NOMO-1 treated with DMSO at 0.1 percent for 48 hours (cell line): ENCODE measurements around the gene DUXB.

Experiments
- DNase-seq: peaks from one replicate; lab custom pipeline; 2025; ENCODE audit not compliant: unreplicated experiment; lab: John Stamatoyannopoulos, UW

Gene DUXB

DNA sequence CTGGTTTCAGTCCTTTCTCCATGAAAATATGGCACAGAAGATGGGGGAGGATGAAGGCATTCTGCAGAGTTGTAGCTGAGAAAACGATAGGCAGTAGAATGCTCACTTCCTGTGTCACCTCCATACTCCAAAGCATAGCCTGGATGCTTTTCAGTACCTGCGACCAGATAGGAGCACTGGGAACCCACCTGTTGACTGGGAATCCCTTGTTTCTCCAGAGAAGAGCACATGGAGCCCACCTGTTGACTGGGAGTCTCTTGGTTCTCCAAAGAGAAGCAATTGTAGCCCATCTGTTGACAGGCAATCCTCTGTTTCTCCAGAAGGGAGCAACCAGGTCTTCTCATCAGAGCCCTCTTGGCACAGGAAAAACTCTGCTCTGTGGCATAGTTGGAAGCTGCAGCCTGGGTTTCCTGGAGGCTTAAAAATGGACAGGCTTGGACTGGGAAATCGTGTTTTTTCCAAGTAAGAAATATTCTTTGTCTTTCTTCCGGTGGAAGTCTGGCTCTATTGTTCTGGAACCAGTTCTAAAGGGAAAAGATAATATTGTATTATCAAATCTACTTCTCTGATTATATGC is 40.4 kb downstream of the DUXB start:
- no peak for DNase-seq

DNA sequence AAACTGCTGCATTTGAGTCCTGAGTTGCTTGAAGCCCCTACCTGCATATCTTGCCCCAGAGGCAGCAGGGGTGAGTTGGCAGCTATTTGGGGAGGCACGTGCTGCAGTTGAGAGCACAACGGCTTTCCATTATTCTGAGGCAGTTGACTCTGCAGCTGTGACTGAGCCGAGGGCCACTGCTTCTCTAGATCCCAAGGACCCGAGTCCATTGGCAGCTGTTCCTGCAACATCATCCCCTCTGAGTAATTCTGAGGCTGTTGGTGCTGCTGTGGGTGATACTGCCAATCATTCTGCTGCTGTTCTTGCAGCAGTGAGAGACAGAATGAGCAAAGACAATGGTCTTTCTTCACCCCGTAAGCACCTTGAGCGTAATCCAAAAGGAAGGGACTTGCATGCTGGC is 40.9 kb downstream of the DUXB start:
- no peak for DNase-seq

DNA sequence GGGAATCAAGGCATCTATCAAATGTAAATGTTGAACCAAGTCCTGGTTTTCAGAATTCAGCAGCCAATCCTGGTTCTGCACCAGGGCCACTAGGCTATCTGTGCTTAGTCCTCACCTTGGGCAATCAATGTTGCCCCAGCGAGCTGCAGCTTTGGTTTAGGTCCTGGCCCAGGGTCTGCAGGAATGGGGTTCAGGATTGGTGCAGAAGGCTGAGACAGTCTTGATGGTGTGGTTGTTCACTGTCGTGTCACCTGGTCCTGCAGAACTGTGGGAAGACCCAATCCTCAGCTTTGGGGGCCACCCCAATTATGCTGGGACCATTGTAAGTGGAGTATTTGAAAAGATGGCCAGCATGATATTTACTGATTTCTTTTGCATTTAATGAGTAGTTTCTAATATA is 43.1 kb downstream of the DUXB start:
- no peak for DNase-seq

DNA sequence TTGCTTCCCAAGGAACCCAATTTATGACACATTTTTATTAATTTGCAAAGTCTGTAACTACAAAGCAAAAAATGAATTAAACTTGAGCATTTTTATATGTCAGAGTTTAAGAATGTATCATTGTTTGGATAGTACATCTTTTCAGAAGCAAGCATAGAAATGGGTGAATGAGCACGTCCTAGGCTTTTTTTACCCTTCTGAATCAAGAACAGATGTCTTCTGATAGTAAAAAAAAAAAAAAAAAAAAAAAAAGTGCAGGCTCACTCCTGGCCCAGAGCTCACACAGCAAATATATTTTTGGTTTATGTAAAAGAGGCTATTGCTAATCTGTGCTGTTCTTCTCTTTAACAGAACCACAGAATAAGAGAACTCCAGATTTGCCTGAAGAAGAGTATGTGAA is 47.3 kb downstream of the DUXB start:
- DNase-seq = no peak

DNA sequence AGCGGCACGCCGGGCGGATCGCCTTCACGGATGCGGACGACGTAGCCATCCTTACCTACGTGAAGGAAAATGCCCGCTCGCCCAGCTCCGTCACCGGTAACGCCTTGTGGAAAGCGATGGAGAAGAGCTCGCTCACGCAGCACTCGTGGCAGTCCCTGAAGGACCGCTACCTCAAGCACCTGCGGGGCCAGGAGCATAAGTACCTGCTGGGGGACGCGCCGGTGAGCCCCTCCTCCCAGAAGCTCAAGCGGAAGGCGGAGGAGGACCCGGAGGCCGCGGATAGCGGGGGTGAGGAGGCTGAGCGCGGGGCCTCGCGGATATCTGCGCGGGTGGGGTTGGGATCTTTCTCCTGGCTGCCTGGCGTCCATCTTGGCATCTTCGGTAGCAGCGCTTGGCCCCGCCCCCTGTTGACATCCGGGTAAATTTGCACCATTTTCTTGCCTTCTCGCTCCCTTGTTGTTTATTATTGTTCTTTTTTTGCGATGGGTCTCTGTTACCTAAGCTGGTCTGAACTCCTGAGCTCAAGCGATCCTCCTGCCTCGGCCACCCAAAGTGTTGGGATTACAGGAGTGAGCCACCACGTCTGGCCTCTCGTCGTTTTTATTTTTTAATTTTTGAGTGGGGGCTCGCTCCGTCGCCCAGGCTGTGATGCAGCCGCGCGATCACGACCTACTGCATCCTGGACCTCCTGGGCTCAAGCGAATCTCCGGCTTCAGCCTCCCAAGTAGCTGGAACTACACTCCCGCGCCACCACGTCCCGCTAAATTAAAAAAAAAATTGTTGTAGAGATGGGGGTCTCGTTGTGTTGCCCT is 52.8 kb downstream of the DUXB start:
- peak; percentile 65 for DNase-seq

DNA sequence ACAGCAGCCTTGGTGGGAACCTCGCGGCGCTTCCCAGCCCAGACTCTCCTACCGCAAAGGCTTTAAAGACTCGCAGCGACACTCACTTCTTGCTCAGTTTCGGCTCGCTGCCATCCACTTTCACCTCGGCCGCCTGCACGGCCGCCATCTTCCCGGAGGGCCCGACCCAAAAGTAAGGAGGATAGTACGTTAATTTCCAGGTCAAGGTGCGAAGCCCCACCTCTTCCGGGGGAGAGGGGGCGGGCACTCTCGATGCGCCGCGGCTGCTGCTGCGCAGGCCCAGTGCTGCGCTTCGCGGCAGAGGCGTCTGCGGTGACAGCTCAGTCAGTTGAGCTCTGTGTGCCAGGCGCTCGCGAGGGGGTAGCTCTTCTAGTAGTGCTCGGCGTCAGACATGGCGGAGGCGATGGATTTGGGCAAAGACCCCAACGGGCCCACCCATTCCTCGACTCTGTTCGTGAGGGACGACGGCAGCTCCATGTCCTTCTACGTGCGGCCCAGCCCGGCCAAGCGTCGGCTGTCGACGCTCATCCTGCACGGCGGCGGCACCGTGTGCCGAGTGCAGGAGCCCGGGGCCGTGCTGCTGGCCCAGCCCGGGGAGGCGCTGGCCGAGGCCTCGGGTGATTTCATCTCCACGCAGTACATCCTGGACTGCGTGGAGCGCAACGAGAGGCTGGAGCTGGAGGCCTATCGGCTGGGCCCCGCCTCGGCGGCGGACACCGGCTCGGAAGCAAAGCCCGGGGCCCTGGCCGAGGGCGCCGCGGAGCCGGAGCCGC is 53.6 kb downstream of the DUXB start, which contains the start of the genes KARS1 and TERF2IP:
TSS of gene KARS1 (minus strand) at position 174 of the 773 bp plus-strand sequence. CDS start at position 148, 26 bp downstream.
TSS of gene TERF2IP (plus strand) at position 282 of the 773 bp plus-strand sequence. CDS start at position 392, 110 bp downstream.
- peak; percentile 92 for DNase-seq

DNA sequence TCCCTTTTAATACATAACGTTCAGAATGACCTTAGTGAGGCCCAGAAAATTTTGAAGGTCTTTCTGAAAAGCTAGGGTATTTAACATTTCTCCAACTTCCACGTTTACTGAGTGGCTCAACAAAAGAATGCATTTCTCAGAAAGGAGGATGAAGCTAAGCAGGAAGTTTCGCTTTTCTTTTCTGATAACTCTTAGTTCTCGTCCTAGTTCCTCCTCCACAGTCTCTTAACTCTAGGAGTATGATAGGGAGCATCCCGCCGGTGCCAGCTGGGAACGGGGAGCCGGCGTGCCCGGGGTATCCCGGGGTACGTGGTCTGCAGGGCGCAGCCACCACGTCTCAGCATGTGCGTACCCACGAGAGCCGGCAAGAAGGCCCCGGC is 54.2 kb downstream of the DUXB start:
- DNase-seq = peak; percentile 13

DNA sequence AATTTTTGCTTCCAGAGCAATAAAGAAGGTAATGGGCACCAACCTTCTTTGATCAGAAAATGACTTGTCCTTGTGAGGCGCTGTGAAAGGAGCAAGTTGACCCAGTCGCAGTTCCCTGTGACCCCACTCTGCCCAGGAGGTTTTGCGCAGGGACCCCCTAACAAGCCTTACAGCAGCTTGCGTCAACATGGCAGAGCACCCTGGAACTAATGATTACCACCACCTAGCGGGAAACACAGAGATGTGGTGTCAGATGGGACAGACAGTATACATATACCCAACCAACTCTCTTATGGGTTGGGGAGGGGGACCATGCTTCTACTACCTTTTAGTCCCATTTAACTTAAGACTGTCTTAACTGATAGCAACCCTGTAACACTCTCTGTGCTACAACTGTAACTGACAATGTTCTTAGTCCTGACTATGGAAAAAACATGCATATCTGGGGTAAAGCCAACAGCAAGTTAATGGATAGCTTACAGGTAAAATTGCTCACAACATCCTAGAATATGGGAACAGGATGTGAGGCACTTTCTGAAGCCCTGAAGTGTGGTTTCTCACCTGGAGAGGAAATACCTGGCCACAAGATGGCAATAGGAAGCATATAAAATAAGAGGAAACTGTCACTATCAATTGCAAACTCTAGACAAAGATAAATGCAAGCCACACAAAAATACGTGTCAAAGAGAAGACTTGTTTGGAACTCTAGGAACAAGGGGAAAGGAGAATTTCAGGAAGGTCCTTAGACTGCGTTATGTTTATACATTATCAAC is 56.8 kb downstream of the DUXB start:
- DNase-seq = no peak
